HG03520 (cell line): ENCODE measurements around the gene NUDT14.

ENCODE experiments used
- ATAC-seq: cut with Tn5 transposase; IDR thresholded peaks from one replicate; pipeline ENCODE4 v1.9.1; 2021; ENCODE audit warnings: mild to moderate bottlenecking, moderate library complexity; ENCODE audit not compliant: unreplicated experiment

NUDT14 gene

GRCh38 chr14:105199093-105199492 lies 18.0 kb upstream of the NUDT14 start:
- no peak for ATAC-seq

GRCh38 chr14:105198588-105198987 lies 17.5 kb upstream of the NUDT14 start:
- no peak for ATAC-seq

- ATAC-seq, result no peak
Observed at GRCh38 chr14:105197211-105197641, 16.1 kb upstream of the NUDT14 start.

- ATAC-seq, result no peak
Observed at GRCh38 chr14:105196265-105196960, 15.3 kb upstream of the NUDT14 start.

GRCh38 chr14:105195522-105196264 lies 14.6 kb upstream of the NUDT14 start:
- no peak for ATAC-seq

GRCh38 chr14:105195051-105195450 lies 13.9 kb upstream of the NUDT14 start:
- ATAC-seq, result no peak

GRCh38 chr14:105193916-105194782 lies 13.0 kb upstream of the NUDT14 start:
- ATAC-seq, result no peak

- ATAC-seq, result no peak
Observed at GRCh38 chr14:105192866-105193731, 12.0 kb upstream of the NUDT14 start.

- no peak for ATAC-seq
Observed at GRCh38 chr14:105187935-105188524, 6.9 kb upstream of the NUDT14 start.

GRCh38 chr14:105187116-105187515 lies 6.0 kb upstream of the NUDT14 start:
- ATAC-seq, result no peak

- ATAC-seq, result no peak
Observed at GRCh38 chr14:105185973-105186372, 4.9 kb upstream of the NUDT14 start.

- ATAC-seq, result no peak
Observed at GRCh38 chr14:105185001-105185400, 3.9 kb upstream of the NUDT14 start.

- no peak for ATAC-seq
Observed at GRCh38 chr14:105184461-105184860, 3.3 kb upstream of the NUDT14 start.

GRCh38 chr14:105182296-105183020 lies 1.3 kb upstream of the NUDT14 start:
- ATAC-seq, result no peak

- ATAC-seq, result no peak
Observed at GRCh38 chr14:105181549-105182295, 610 bp upstream of the NUDT14 start.

GRCh38 chr14:105179191-105179590 lies 1.9 kb downstream of the NUDT14 start:
- ATAC-seq, result no peak

- no peak for ATAC-seq
Observed at GRCh38 chr14:105178868-105179140, 2.3 kb downstream of the NUDT14 start.

- no peak for ATAC-seq
Observed at GRCh38 chr14:105178069-105178867, 2.8 kb downstream of the NUDT14 start.
